GM21447 (cell line): ENCODE measurements around the gene DEF6.

Source experiments
- ATAC-seq: cut with Tn5 transposase; IDR thresholded peaks from one replicate; pipeline ENCODE4 v1.9.1; 2021; ENCODE audit not compliant: unreplicated experiment

The DEF6 gene, protein sequence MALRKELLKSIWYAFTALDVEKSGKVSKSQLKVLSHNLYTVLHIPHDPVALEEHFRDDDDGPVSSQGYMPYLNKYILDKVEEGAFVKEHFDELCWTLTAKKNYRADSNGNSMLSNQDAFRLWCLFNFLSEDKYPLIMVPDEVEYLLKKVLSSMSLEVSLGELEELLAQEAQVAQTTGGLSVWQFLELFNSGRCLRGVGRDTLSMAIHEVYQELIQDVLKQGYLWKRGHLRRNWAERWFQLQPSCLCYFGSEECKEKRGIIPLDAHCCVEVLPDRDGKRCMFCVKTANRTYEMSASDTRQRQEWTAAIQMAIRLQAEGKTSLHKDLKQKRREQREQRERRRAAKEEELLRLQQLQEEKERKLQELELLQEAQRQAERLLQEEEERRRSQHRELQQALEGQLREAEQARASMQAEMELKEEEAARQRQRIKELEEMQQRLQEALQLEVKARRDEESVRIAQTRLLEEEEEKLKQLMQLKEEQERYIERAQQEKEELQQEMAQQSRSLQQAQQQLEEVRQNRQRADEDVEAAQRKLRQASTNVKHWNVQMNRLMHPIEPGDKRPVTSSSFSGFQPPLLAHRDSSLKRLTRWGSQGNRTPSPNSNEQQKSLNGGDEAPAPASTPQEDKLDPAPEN

DNA sequence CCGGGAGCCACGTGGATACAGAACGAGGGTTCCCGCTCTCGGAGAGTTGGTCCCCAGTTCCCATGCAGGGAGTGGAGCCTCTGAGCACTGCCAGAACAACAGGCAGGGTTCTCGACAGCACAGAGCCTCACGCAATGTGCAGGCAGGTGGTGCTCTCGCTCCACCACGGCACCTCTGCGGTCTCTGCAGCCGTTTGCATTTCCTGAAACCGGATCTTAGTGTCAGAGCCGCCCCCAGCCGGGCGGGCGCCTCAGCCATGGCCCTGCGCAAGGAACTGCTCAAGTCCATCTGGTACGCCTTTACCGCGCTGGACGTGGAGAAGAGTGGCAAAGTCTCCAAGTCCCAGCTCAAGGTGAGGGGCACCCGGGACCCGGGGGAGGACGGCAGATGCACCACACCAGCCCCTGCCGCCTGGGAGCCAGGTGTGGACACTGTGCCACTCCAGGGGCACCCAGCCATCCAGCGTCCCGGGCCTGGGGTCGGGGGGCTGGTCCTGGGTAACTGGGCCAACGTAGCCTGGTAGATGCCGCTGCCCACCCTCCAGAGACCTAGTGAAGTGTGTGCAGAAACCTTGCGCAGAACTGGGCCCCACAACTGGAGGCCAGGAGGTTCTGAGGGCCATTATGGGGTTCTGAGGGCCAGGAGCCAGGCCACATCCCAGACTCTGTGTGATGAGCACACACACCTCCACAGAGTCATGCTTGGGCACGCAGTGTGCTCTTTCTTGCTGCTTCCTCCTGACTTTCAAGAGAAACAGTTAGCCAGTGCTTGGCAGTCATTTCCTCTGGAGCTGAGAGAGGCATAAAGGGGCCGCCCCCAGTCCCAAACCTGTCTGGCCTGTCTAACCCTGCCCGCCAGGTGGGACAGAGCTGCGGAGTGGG lies at the start of gene DEF6:
DEF6 (plus strand) TSS at position 218 of the 881 bp plus-strand sequence; CDS start at position 257, 39 bp downstream.
- ATAC-seq, result peak; percentile 65

DNA sequence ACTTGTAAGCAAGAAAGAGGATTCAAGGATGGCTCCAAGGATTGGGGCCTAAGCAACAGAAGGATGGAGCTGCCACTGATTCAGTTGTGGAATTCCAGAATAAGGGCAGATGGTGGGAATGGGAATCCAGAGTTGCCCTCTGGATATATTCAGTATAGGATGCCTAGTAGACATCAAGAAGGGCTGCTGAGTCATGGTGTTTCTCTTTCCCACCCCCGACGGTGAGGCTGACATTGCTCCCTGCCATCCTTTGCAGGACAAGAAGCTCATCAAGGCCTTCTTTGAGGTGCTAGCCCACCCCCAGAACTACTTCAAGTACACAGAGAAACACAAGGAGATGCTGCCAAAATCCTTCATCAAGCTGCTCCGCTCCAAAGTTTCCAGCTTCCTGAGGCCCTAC lies 49.3 kb upstream of the DEF6 start:
- no peak for ATAC-seq

DNA sequence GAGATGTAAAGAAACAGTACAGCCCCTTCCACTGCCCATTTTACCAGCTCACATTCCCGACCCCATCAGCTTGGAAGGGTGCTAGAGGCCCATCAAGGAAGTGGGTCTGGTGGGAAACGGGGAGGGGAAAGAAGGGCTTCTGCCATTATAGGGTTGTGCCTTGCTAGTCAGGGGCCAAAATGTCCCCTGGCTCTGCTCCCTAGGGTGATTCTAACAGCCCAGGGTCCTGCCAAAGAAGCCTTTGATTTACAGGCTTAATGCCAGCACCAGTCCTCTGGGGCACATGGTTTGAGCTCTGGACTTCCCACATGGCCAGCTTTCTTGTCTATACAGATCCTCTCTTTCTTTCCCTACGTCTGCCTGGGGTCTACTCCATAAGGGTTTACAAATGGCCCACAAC lies 48.7 kb upstream of the DEF6 start:
- no peak for ATAC-seq

- no peak for ATAC-seq
Observed at GRCh38 chr6:35251949-35252348, 45.7 kb upstream of the DEF6 start.

DNA sequence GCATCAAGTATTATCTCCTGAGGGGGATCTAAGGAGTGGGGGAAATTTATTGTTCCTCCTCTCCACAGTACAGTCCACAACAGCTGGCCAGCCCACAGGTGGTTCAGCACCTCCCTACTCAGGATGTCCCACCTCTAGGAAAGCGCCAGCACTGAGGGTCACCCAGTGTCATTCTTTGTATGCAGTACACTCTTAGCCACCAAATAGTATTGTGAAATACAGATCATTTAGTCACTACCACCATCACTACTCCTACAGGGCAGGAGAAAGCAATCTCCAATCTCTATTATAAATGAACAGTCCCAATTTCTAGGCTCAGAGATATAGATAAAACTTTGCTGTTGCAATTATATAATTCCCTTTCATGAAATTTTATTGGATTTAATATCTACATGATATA lies 44.4 kb upstream of the DEF6 start:
- no peak for ATAC-seq

GRCh38 chr6:35258336-35258735 lies 39.3 kb upstream of the DEF6 start:
- ATAC-seq, result no peak

GRCh38 chr6:35258858-35259193 lies 38.8 kb upstream of the DEF6 start:
- no peak for ATAC-seq

GRCh38 chr6:35259194-35259947 lies 38.2 kb upstream of the DEF6 start, which contains the start of gene ZNF76:
ZNF76 (plus strand) TSS chr6:35259735; CDS start chr6:35281152, 21,417 bp downstream.
- ATAC-seq, result peak; percentile 86

- ATAC-seq, result peak; percentile 42
Observed at GRCh38 chr6:35259948-35260590, 37.5 kb upstream of the DEF6 start.

GRCh38 chr6:35260591-35261570 lies 36.7 kb upstream of the DEF6 start:
- no peak for ATAC-seq

DNA sequence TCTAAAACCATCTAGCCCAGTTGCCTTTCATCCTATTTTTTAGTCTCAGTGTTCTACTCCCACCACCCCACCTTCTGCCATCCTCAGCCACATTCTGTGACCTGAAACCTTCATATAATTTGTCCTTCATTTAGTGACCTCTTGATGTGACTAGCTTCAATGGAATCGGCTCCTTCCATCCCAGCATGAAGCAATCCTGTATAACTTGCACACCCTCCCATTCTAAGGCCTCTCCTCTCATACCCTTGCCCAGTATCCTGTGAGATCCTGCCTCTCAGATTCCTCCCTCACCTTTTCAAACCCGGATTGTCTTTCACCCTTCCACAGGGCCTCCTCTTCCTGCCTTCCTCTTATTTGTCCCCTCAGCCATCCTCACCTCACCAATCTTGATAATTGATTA lies 35.0 kb upstream of the DEF6 start:
- no peak for ATAC-seq

- ATAC-seq, result no peak
Observed at GRCh38 chr6:35264550-35265274, 32.9 kb upstream of the DEF6 start.

- no peak for ATAC-seq
Observed at GRCh38 chr6:35265523-35265922, 32.1 kb upstream of the DEF6 start.

GRCh38 chr6:35267446-35267845 lies 30.2 kb upstream of the DEF6 start:
- ATAC-seq, result no peak

GRCh38 chr6:35267897-35268296 lies 29.7 kb upstream of the DEF6 start:
- no peak for ATAC-seq

GRCh38 chr6:35272005-35272404 lies 25.6 kb upstream of the DEF6 start:
- ATAC-seq, result no peak

DNA sequence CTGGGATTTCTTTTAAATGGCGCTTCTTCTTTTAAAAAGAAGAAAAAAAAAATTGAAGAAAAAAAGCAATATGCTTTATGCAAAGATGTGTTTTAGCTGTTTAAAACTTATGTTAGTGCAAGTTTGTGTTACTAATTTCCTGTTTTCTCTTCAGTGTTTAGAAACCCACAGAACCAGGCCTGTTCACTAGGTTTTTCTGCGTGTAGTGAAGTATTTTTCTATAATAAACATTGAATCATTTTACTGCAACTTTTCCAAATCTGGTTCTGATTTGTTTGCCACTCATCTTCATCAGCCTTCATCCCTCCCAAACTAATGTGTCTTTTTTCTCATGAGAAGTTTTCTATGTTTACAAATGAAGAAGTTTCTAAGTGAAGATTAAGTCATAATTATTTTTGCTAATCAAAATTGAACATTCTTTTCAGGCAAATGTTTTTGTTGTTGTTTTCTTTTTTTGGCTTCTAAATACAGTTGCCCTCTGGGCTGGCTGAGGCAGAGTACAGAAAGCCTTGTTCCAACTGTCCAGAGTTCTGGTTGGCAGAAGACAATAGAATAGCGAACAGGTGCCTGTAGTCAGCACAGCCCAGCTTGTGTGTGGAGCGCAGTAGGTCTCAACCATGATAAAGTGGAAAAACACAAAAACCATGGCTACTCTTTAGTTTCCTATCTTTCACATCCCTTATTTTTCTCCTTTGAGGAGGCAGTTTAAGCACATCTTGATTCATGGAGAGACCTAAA lies 23.6 kb upstream of the DEF6 start:
- no peak for ATAC-seq

DNA sequence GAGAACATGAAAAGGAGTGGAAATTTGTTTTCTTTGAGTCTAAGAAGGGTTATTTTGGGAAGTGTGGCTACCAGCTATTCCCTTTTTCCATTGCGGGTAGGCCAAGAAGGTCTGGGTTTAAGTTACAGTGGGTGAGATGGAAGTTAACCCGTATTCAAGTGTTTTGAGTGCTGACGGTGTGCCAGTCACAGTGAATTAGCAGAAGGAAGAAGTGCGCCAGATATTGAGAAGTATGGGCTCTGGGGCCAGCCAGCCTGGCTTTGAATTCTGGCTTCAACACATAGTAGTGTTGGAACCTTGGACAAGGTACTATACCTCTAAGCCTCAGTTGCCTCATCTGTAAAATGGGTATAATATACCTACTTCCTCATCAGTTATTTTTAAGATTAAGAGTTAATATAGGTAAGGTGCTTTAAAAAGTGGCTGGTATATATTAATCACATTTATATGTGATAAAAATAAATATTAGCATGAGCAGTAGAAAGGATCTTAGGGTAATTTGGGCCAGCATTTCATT lies 21.8 kb upstream of the DEF6 start:
- no peak for ATAC-seq
